SIG-M5 treated with dmso at 0.1 percent for 504 hours (cell line): ENCODE results near the gene TCP11L2.
"Not testable (repeated sequence)": the region's sequence is repeated elsewhere in the genome, so short reads cannot be mapped to it uniquely, and the experiment has no call there.

Experiments
- DNase-seq: peaks from one replicate; lab custom pipeline; 2025; ENCODE audit not compliant: unreplicated experiment; lab: John Stamatoyannopoulos, UW

TCP11L2 gene

DNA sequence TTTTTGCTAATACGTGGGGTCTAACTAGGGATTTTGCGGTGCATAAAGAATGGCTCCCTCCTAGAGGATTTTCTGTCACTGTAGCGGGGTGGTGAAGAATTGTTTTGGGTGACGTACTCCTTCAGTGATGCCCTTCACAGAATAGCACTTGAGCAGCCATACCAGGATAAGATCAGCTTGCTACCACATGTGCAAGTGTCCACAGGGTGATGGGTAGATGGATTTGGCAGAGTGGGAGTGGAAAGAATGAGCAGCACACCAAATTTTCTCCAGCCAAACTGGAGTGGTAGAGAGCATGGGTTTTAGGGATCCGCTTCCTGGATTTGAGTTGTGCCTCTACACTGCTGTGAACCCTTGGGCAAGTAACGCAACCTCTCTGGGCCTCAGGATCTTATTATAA, 2.3 kb downstream of the TCP11L2 start:
- no peak for DNase-seq

DNA sequence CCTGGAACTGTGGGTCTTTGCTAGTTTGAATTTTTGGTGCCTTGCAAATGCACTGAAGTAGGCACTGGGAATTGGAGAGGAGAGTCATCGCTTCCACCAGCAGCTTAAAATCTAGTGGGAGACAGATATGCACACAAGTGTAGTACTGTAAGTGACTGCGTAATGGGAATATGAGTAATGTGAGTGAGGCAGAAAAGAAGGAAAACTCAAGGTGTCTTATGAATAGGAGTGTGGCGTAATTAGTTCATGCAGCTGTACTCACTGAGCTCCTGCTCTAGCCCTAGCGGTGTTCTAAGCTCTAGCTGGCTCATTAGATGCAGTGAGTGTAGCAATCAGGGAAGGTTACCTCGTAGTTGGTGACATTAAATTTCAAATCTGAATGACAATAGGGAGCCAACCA, 2.8 kb downstream of the TCP11L2 start:
- DNase-seq, result no peak

DNA sequence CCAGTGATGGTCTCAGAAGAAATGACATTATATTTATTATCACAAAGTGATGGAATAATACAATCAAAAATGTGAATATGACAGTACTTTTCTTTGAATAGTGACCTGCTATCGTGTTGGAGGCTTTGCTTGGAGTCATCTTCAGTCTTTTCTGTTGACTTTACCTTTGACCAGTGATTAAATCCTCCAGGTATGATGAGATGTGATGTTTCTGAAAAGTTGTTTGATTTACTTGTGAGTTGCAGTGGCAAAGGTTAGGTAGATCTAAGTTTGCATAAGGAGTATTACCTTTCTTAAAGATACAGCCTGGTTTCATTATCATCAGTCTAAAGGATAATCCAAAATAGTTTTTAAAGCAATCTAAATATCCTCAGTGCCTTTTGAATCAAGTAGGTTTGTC, 4.6 kb downstream of the TCP11L2 start:
- DNase-seq, result no peak

DNA sequence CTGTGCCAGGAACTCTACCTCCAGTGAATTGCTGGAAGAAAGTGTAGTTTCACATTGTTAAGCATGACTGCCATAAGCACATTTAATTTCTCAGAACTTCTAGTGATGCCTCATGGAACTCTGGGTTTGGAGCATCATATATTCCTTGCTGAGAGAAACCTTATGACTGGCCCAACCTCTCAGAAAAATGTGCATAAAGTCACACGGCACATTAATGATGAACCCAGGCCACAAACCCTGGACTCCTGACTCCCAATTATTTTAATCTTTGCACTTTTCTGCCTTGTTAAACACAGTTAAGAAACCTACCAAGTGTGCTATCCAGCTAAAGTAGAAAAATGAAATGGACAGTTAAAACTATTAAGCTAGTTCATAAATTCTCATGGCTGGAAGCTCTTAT, 5.6 kb downstream of the TCP11L2 start:
- no peak for DNase-seq

DNA sequence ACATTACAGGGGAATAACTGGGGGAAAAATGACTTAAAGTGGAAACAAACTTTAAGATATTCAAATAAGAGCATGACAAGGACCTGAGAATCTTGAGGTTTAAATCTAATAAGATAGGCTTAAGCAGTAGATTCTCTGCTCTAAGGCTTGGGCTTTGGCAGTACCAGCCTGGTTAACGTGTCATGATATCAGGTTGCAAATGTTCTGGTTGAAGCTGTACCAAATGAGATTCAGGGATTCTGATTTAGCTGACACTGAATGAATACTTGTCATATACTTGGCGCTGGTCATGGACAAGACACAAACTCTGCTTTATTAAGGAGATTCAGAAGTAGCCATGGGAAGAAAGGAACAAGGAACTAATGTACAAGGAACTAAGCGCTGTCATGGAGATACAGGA, 6.1 kb downstream of the TCP11L2 start:
- no peak for DNase-seq

DNA sequence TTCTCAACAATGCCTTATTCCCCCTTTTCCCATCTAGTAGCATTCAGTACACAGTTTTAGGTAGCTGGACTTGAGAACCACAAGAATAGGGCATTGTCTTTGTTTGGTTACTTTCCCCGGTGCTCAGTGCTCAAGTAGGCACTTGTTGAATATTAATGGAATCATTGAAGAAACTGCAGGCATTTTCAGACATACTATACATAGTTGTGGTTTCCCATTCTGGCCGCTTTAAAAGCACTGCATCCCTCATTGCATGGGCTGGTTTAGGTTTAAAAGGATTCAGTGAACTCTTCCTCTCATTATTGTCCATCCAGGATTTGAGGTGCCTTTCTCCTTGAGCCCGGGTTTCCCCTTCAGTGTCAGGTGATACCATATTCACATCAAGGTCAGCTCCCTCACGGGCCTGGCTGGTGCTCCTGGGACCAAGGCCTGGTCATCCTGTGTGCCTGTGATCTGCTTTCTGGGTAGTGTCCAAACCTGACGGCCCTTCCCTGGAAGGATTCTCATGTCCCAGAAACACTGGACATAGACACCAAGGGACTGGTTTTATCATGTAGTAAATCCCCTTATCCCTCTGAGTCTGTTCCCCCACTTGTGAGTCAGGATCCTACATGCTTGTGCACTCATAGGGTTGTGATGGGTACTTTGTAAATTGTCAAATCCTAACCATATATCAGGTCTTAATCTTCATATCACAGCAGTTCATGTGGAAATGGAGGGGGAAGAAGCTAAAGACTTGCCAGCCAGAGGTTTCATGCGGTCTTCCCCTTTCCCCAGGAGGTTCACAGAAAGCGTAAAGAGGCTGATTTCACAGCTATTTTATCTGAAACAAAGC, 7.4 kb downstream of the TCP11L2 start:
- no peak for DNase-seq

DNA sequence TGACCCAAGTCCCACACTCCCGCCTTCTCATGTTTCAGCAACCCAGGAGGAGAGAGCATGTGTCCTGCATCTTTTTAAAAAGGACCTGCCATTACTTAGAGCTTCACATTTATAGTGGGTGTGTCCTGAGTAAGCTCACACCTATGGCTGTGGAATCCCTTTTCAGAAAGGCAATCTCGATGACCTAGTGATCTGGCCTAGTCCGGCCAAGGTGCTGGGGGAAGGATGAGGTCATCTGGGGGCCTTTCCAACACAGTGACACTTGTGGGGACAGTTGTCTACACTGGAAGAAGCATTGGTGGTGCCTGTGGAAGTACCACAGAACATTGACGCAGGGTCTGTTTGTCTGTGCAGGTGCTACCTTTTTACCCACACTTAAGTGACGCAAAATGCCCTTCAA, 8.2 kb downstream of the TCP11L2 start:
- no peak for DNase-seq

DNA sequence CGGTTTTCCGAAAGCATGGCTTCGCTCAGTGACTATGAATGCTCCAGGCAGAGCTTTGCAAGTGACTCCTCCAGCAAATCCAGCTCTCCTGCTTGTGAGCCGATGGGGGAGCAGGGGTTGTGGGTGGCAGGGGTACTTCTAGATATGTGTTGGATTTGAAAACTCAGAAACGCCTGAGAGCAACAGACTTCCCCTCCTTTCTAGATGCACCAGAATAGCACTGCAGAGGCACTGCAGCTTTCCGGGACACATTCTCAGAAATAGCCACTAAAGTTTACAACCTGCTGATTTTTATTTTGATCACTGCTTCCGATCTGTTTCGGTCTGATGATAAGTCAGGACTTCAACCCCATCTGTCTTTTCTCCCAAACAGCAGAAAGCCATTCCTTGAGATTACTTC, 8.6 kb downstream of the TCP11L2 start:
- peak; percentile 49 for DNase-seq

DNA sequence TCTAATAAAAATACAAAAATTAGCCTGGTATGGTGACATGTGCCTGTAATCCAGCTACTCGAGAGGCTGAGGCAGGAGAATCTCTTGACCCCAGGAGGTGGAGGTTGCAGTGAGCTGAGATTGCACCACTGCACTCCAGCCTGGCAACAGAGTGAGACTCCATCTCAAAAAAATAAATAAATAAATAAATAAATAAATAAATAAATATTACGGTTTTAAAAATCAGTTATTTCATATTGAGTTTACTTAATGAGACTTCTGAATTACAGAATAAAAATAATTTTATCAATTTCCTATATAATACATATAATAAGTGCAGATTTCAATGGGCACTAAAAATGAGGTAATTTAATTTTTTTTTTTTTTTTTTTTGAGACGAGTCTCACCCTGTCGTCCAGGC, 10.9 kb downstream of the TCP11L2 start:
- DNase-seq, result not testable (repeated sequence)

DNA sequence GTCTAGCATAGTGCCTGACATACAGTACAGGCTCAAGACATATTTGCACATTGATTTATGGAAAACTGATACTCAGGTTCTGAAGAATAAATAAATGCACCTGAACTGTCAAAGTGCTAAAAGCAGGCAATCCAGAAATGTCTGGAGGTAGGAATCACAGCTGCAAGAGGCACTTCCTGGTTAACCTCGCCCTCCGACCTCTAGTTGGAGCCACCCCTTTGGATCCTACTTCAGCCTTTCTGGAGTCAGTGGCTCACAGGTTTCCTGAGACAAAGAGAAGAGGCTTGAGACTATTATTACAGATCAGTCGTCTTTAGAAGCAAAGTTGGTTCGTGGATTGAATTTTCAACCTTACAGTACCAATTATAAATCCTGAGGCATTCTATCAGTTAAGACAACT, 13.0 kb downstream of the TCP11L2 start:
- no peak for DNase-seq

DNA sequence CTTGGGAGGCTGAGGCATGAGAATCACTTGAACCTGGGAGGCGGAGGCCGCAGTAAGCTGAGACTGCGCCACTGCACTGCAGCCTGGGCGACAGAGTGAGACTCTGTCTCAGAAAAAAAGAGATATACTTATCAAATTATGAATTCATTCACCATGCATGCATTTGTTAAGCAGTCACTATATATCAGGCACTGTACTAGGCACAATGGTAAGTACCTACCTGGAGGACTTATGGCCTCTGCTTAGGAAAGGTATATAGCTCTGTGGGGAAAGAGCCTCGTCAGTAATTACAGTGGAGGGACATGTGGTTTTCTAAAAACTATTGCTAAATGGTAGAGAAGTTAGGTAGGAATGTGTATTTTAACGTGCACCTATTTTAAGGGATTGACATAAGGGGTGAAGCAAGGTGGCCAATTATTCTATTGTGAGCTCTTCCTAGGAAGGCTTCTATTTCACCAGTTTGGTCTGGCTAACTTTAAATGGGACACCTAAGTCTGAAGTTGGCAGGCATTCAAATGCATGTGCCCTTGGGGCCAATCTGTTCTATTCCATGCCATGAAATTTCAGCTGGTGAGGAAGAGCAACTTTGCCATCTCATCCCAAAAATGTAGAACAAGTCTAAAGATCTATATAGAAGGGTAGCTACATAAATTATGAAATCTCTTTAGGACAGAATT, 15.0 kb downstream of the TCP11L2 start:
- DNase-seq, result no peak

DNA sequence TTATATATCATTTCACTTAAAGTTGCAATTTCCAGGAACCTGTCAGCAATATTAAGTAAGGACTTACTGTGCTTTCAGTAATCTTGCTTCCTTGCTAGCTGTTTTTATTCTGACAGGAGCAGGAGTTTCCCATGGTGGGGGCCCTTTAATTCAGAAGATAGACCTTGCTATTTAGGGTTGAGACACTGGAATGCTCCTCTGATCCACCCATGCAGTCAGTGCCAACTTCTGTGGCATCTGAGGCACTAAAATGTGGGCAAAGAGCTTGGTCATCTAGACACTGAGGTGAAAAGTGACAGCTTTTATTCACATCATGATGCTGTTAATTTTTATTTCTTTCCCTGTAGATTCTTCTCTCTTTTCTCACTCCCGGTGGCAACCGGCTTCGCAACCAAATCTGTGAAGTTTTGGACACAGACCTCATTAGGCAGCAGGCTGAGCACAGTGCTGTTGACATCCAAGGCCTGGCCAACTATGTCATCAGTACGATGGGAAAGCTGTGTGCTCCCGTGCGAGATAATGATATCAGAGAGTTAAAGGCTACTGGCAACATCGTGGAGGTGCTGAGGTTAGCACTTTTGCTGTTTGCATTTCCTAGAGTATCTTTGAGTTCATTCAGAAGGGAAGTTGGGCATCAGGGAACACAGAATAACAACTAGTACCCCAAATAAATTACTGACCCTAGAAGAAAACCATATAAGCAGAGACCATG, 18.8 kb downstream of the TCP11L2 start:
- no peak for DNase-seq

DNA sequence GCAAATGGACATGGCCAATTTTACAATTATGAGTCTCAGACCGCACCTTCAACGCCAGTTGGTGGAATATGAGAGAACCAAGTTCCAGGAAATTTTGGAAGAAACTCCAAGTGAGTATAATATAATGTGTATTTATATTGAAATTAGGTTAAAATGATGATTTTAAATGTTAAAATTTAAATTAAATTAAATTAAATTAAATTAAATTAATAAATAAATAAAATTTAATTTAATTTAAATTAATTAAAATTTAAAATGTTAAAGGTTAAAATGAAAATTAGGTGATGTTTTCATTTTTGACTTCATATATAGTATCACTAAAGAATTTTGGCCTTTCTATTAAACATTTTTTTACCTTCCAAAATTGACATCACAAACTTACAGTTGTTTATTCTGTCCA, 21.0 kb downstream of the TCP11L2 start:
- no peak for DNase-seq

DNA sequence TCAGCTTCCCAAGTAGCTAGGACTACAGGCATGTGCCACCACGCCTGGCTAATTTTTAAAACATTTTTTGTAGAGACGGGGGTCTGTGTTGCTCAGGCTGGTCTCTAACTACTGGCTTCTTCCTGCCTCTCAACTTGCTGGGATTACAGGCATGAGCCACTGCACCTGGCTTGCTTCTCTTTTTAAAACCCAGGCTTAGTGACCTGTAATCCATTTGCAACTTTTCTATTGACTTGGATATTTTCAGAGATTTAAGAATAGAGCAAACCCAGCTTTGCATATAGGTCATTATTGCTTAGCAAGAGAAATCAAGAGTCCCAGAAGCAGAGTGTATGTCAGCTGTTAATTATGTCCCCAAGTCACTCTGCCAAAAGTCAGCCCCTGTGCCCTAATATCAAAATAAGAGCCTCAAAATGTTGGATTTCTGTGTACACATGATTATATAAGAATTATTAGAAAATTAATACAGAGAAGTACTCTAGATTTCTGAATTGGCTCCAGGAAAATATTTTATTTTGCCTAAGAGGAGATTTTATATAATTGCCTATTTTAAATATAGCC, 24.9 kb downstream of the TCP11L2 start:
- DNase-seq, result no peak

DNA sequence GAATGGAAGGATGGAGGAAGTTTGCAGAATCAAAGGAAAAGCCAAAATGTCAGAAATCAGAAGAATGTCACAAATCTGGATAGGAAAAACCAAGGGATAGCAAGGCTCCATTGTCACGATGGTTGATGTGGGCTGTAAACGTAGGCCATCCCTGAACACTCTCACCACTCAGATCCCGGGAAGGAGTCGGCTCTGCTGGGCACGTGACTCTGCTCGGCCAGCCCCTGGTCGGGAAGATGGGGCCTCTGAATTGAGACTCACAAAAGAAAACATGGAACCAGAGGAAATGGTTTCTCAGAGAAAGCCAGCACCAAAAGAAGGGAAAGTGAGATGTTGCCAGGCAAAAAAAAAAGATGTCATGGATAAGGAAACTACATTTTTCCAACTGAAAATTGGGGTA, 26.2 kb downstream of the TCP11L2 start:
- no peak for DNase-seq

DNA sequence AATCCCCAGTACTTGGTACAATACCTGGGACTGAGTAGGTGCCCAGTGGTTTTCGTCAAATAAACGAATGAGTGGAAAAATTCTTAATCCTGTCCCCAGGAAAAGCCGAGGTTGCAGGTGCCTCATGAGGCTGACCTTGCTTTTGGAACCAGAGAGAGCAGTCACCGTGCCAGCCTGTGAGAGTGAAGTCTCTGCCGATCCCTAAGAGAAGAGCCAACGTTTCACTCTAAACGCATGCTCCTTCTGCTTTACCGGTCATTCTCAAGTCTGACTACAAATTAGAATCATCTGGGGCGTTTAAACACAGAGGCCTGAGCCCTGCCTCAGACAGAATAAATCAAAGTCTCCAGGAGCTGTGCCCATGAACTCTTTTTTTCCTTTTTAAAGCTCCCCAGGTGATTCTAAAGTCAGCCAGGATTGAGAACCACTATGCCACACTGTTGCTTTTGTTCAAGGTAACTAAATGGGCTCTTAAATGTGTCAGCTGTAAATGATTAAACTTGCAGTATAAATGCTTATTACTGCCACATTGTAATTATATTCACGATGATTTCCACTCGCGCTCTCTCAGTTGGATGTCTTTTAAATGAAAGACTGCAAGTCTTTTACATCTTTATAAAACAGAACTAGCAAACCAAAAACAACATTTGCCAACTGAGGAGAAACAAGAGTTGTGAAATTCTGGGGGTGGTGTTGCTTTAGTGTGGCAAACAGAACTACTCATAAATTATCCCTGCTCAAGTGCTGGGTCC, 26.9 kb downstream of the TCP11L2 start:
- no peak for DNase-seq

DNA sequence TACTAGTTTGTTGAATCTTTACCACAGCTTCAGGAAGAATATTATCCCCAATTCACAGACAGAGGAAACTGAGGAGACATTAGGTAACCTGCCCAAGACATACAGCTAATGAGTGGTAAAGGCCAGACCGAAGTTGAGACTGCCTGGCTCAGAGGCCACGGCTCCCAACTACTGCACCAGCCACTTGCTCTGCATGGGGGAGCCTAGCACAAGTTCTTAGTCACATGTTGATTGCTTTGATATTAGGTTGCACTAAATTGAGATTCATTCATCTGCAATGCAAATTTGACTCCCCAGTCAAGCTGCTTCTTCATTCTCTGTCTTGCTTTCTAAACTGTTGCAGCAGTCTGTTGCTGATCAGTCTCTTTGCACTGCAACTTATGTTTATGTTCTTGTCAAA, 29.1 kb downstream of the TCP11L2 start:
- no peak for DNase-seq

DNA sequence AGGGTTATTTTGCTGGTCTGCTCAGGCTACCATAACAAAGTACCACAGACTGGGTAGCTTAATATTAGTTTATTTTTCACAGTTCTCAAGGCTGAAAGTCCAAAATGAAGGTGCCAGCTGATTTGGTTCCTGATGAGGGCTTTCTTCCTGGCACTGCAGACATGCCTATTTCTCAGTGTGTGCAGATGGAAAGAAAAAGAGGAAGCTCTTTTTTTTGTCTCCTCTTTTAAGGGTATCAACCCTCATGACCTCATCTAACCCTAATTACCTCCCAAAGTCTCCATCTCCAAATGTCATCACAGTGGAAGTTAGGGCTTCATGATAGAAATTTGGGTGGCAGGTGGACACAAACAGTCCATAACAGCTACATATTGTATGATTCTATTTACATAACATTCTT, 30.0 kb downstream of the TCP11L2 start:
- DNase-seq, result peak; percentile 45

DNA sequence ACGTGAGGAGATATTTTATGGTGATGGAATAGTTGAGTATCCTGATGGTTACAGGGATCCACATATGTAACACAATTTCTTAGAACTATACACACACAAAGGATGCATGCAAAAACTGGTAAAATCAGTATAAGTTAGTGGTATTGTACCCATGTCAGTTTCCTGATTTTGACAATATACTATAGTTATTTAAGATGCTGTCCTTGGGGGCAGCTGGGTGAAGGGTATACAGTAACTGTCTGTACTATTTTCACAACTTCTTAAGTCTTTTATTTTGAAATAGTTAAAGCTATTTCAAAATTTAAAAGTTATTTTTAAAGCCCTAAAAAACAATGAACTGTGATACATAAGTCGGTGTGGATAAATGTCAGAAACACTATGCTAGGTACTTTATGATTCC, 30.5 kb downstream of the TCP11L2 start:
- DNase-seq, result no peak

DNA sequence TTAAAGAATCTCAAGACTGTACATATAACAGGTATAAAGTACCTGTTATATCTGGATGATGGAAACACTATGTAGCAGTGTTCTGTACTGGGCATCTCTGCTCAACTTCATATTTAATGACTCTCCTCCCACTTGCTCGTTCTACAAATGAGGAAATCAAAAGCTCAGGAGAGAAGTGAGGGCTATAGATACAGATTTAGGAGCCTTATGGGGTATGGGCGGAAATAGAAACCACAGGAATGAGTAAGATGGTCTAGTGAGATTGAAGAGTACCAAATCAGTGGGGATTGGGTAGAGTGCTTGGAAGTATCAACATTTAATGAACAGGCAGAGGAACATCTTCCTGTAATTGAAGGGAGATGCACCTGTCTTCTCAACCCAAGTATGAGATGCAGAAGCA, 31.2 kb downstream of the TCP11L2 start:
- DNase-seq, result peak; percentile 67
